SK-N-SH treated with all-trans-retinoic acid at 6 μM for 48 hours (cell line): ENCODE data around the gene VCPKMT.

Source experiments
- ATAC-seq: fragments of 200-7000 bp; cut with Tn5 transposase; 3 replicates; pipeline ENCODE4 v1.9.1; 2020; ENCODE audit warnings: mild to moderate bottlenecking, moderate library complexity
- BACH2 ChIP-seq: fragments of 250-450 bp; sonication (Bioruptor Pico); IDR thresholded peaks from 2 replicates; pipeline ENCODE4 v1.9.0; 2021; ENCODE audit warnings: mild to moderate bottlenecking, borderline replicate concordance
- CREB5 ChIP-seq: fragments of 250-450 bp; sonication (Bioruptor Pico); IDR thresholded peaks from 2 replicates; pipeline ENCODE4 v1.5.1; 2020; ENCODE audit warnings: low read depth, mild to moderate bottlenecking, moderate library complexity
- CSDC2 ChIP-seq: fragments of 250-450 bp; sonication (Bioruptor Pico); IDR thresholded peaks from 2 replicates; pipeline ENCODE4 v1.5.0; 2020; ENCODE audit warnings: mild to moderate bottlenecking, moderate library complexity
- ESRRG ChIP-seq: fragments of 250-450 bp; sonication (Bioruptor Pico); IDR thresholded peaks from 2 replicates; pipeline ENCODE4 v1.6.1; 2021; ENCODE audit warnings: mild to moderate bottlenecking
- GLIS3 ChIP-seq: fragments of 250-450 bp; sonication (Bioruptor Pico); IDR thresholded peaks from 2 replicates; pipeline ENCODE4 v1.5.0; 2020; ENCODE audit warnings: mild to moderate bottlenecking, moderate library complexity
- ISL1 ChIP-seq: fragments of 250-450 bp; sonication (Bioruptor Pico); IDR thresholded peaks from 2 replicates; pipeline ENCODE4 v2.1.2; 2022; ENCODE audit warnings: mild to moderate bottlenecking, moderate library complexity
- OSR1 ChIP-seq: fragments of 250-450 bp; sonication (Bioruptor Pico); IDR thresholded peaks from 2 replicates; pipeline ENCODE4 v1.8.0; 2022; ENCODE audit warnings: moderate library complexity, mild to moderate bottlenecking, inconsistent platforms
- PPARA ChIP-seq: fragments of 250-450 bp; sonication (Bioruptor Pico); IDR thresholded peaks from 2 replicates; pipeline ENCODE4 v1.5.0; 2020; ENCODE audit warnings: mild to moderate bottlenecking, borderline replicate concordance
- RARB ChIP-seq: fragments of 250-450 bp; sonication (Bioruptor Pico); IDR thresholded peaks from 2 replicates; pipeline ENCODE4 v1.8.0; 2021; ENCODE audit warnings: mild to moderate bottlenecking, moderate library complexity
- SNAI2 ChIP-seq: fragments of 250-450 bp; sonication (Bioruptor Pico); IDR thresholded peaks from 2 replicates; pipeline ENCODE4 v1.5.0; 2020; ENCODE audit warnings: mild to moderate bottlenecking, moderate library complexity
- TOX ChIP-seq: fragments of 250-450 bp; sonication (Bioruptor Pico); IDR thresholded peaks from 2 replicates; pipeline ENCODE4 v1.8.0; 2021; ENCODE audit warnings: mild to moderate bottlenecking, moderate library complexity, borderline replicate concordance
- ZFP3 ChIP-seq: fragments of 250-450 bp; sonication (Bioruptor Pico); IDR thresholded peaks from 2 replicates; pipeline ENCODE4 v1.5.0; 2020; ENCODE audit warnings: mild to moderate bottlenecking, moderate library complexity
- ZFP30 ChIP-seq: fragments of 450-650 bp; formaldehyde crosslinking; IDR thresholded peaks from 2 replicates; pipeline ENCODE4 v1.5.0; 2022; ENCODE audit warnings: mild to moderate bottlenecking, moderate library complexity
- ZNF565 ChIP-seq: fragments of 450-650 bp; formaldehyde crosslinking; conservative IDR thresholded peaks from 2 replicates; pipeline ENCODE4 v1.5.0; 2020; ENCODE audit warnings: low read depth, mild to moderate bottlenecking, moderate library complexity
- ZNF70 ChIP-seq: fragments of 450-650 bp; formaldehyde crosslinking; IDR thresholded peaks from 2 replicates; pipeline ENCODE4 v1.5.0; 2020; ENCODE audit warnings: mild to moderate bottlenecking, moderate library complexity
- ZNF8 ChIP-seq: fragments of 450-650 bp; formaldehyde crosslinking; IDR thresholded peaks from 2 replicates; pipeline ENCODE4 v1.5.0; 2020; ENCODE audit warnings: mild to moderate bottlenecking, moderate library complexity
- TF ChIP-seq, protein P1 (sequence below): fragments of 250-450 bp; sonication (Bioruptor Pico); IDR thresholded peaks from 2 replicates; pipeline ENCODE4 v1.5.0; 2020; ENCODE audit warnings: mild to moderate bottlenecking, moderate library complexity
- TF ChIP-seq, protein P2 (sequence below): fragments of 250-450 bp; sonication (Bioruptor Pico); IDR thresholded peaks from 2 replicates; pipeline ENCODE4 v1.5.1; 2021; ENCODE audit warnings: mild to moderate bottlenecking, moderate library complexity
- TF ChIP-seq, protein P3 (sequence below): fragments of 250-450 bp; sonication (Bioruptor Pico); IDR thresholded peaks from 2 replicates; pipeline ENCODE4 v1.8.0; 2021; ENCODE audit warnings: low read depth, mild to moderate bottlenecking, moderate library complexity, borderline replicate concordance

The VCPKMT gene

GRCh38 chr14:50116181-50116956, at the start of gene VCPKMT:
Gene VCPKMT (minus strand): TSS chr14:50116572. CDS start chr14:50116552, 20 bp downstream.
- ATAC-seq: peak; percentile 97
- TF ChIP-seq, protein P1, sequence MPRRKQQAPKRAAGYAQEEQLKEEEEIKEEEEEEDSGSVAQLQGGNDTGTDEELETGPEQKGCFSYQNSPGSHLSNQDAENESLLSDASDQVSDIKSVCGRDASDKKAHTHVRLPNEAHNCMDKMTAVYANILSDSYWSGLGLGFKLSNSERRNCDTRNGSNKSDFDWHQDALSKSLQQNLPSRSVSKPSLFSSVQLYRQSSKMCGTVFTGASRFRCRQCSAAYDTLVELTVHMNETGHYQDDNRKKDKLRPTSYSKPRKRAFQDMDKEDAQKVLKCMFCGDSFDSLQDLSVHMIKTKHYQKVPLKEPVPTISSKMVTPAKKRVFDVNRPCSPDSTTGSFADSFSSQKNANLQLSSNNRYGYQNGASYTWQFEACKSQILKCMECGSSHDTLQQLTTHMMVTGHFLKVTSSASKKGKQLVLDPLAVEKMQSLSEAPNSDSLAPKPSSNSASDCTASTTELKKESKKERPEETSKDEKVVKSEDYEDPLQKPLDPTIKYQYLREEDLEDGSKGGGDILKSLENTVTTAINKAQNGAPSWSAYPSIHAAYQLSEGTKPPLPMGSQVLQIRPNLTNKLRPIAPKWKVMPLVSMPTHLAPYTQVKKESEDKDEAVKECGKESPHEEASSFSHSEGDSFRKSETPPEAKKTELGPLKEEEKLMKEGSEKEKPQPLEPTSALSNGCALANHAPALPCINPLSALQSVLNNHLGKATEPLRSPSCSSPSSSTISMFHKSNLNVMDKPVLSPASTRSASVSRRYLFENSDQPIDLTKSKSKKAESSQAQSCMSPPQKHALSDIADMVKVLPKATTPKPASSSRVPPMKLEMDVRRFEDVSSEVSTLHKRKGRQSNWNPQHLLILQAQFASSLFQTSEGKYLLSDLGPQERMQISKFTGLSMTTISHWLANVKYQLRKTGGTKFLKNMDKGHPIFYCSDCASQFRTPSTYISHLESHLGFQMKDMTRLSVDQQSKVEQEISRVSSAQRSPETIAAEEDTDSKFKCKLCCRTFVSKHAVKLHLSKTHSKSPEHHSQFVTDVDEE (CRISPR knock-in tag): no peak
- peak; percentile 56; the same call in 1 of the 2 replicates for TF ChIP-seq ZFP3 (CRISPR knock-in tag)
- TF ChIP-seq CSDC2 (CRISPR knock-in tag): 0 out of 2 replicates have a peak, but pooled peaks have one; percentile 15

DNA sequence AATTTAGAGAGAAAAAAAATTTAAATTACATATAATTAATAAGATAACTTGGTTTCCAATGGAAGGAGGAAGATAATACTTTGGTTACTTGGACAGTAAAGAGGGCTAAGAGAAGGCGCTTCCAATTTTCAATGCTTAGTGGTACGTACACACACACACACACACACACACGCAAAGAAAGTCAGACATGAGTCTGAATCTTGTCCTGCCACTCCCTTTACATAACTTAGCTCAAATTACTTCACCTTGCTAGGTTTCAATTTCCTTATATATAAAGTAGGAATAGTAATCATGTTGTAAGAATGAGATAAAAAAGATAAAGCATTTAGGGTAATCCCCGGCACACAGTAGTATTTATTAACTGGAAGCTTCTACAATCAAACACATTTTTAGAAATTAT, 39.7 kb upstream of the VCPKMT start:
- ATAC-seq: no peak
- TF ChIP-seq RARB (CRISPR knock-in tag) (no peak), ZNF70 (CRISPR knock-in tag) (no peak), BACH2 (CRISPR knock-in tag) (no peak), PPARA (CRISPR knock-in tag) (no peak), CREB5 (no peak), CSDC2 (CRISPR knock-in tag) (no peak), ISL1 (no peak)
- TF ChIP-seq, protein P2, sequence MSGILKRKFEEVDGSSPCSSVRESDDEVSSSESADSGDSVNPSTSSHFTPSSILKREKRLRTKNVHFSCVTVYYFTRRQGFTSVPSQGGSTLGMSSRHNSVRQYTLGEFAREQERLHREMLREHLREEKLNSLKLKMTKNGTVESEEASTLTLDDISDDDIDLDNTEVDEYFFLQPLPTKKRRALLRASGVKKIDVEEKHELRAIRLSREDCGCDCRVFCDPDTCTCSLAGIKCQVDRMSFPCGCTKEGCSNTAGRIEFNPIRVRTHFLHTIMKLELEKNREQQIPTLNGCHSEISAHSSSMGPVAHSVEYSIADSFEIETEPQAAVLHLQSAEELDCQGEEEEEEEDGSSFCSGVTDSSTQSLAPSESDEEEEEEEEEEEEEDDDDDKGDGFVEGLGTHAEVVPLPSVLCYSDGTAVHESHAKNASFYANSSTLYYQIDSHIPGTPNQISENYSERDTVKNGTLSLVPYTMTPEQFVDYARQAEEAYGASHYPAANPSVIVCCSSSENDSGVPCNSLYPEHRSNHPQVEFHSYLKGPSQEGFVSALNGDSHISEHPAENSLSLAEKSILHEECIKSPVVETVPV (CRISPR knock-in tag): no peak

DNA sequence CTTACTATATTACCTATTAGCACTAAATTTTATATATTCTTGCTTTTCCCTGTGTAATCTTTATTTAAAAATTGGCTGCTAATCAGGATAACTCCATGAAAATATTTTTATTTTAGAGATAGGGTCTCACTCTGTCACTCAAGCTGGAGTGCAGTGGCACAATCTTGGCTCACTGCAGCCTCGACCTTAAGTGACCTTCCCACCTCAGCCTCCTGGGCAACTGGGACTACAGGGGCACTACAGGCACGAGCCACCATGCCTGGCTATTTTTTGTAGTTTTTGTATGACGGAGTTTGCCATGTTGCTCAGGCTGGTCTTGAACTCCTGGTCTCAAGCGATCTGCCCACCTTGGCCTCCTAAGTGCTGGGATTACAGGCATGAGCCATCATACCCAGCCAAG, 32.4 kb upstream of the VCPKMT start:
- no peak for ATAC-seq
- no peak for TF ChIP-seq ESRRG
- no peak for TF ChIP-seq PPARA (CRISPR knock-in tag)
- TF ChIP-seq CREB5: no peak
- TF ChIP-seq CSDC2 (CRISPR knock-in tag): no peak
- no peak for TF ChIP-seq OSR1 (CRISPR knock-in tag)
- no peak for TF ChIP-seq ZNF565 (CRISPR knock-in tag)
- no peak for TF ChIP-seq ZNF8 (CRISPR knock-in tag)
- TF ChIP-seq, protein P3, sequence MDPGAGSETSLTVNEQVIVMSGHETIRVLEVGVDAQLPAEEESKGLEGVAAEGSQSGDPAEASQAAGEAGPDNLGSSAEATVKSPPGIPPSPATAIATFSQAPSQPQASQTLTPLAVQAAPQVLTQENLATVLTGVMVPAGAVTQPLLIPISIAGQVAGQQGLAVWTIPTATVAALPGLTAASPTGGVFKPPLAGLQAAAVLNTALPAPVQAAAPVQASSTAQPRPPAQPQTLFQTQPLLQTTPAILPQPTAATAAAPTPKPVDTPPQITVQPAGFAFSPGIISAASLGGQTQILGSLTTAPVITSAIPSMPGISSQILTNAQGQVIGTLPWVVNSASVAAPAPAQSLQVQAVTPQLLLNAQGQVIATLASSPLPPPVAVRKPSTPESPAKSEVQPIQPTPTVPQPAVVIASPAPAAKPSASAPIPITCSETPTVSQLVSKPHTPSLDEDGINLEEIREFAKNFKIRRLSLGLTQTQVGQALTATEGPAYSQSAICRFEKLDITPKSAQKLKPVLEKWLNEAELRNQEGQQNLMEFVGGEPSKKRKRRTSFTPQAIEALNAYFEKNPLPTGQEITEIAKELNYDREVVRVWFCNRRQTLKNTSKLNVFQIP (CRISPR knock-in tag): no peak
- no peak for TF ChIP-seq BACH2 (CRISPR knock-in tag)
- TF ChIP-seq SNAI2 (CRISPR knock-in tag): no peak
- no peak for TF ChIP-seq ZFP30 (CRISPR knock-in tag)
- TF ChIP-seq, all 23 proteins: peak for 0

- ATAC-seq: no peak
- TF ChIP-seq, protein P1 (CRISPR knock-in tag): no peak
- no peak for TF ChIP-seq ZNF565 (CRISPR knock-in tag)
- TF ChIP-seq CSDC2 (CRISPR knock-in tag): no peak
- TF ChIP-seq ZFP3 (CRISPR knock-in tag): no peak
- no peak for TF ChIP-seq GLIS3 (CRISPR knock-in tag)
- no peak for TF ChIP-seq TOX (CRISPR knock-in tag)
- TF ChIP-seq, protein P3 (CRISPR knock-in tag): no peak
- no peak for TF ChIP-seq OSR1 (CRISPR knock-in tag)
- TF ChIP-seq, protein P2 (CRISPR knock-in tag): no peak
- no peak for TF ChIP-seq RARB (CRISPR knock-in tag)
These were observed 22.8 kb upstream of the VCPKMT start for GRCh38 chr14:50139192-50139591.
